H9 (cell line): ENCODE results near the gene RAB9A. TPM values are rescaled to one million over a fixed set of nuclear protein-coding genes. Genes with fewer than 3 reads are reported as not detected.

Source experiments
- DNase-seq: peaks from one replicate; pipeline ENCODE4 v3.0.0-alpha.2; 2017
- H2AFZ ChIP-seq: one replicate; pipeline ENCODE4 v1.6.1; 2013; ENCODE audit warnings: mild to moderate bottlenecking, low read length, control low read depth, moderate library complexity
- H2AK5ac ChIP-seq: 2 replicates; pipeline ENCODE4 v1.6.1; 2013; ENCODE audit warnings: low read length, control low read depth, mixed read lengths; ENCODE audit not compliant: insufficient read length
- H2BK120ac ChIP-seq: one replicate; pipeline ENCODE4 v1.6.1; 2013; ENCODE audit warnings: low read depth, mild to moderate bottlenecking, low read length, control low read depth, inconsistent platforms; ENCODE audit not compliant: poor library complexity, severe bottlenecking
- H2BK12ac ChIP-seq: 2 replicates; pipeline ENCODE4 v1.6.1; 2013; ENCODE audit warnings: low read length, control low read depth, mixed read lengths, low read depth; ENCODE audit not compliant: insufficient read length
- H2BK15ac ChIP-seq: 2 replicates; pipeline ENCODE4 v1.6.1; 2013; ENCODE audit warnings: low read depth, low read length, control low read depth
- H2BK20ac ChIP-seq: one replicate; pipeline ENCODE4 v1.6.1; 2013; ENCODE audit warnings: low read depth, mild to moderate bottlenecking, low read length, control low read depth, inconsistent platforms; ENCODE audit not compliant: poor library complexity, severe bottlenecking
- H2BK5ac ChIP-seq: 2 replicates; pipeline ENCODE4 v1.6.1; 2013; ENCODE audit warnings: low read length, control low read depth, mixed read lengths; ENCODE audit not compliant: insufficient read length
- H3K14ac ChIP-seq: 2 replicates; pipeline ENCODE4 v1.6.1; 2013; ENCODE audit warnings: low read length, control low read depth; ENCODE audit not compliant: insufficient read depth
- H3K18ac ChIP-seq: 2 replicates; pipeline ENCODE4 v1.6.1; 2013; ENCODE audit warnings: low read depth, mild to moderate bottlenecking, mixed read lengths, low read length, control low read depth; ENCODE audit not compliant: insufficient read length
- H3K23ac ChIP-seq: 2 replicates; pipeline ENCODE4 v1.6.1; 2013; ENCODE audit warnings: low read length, control low read depth, mixed read lengths, low read depth; ENCODE audit not compliant: insufficient read length
- H3K23me2 ChIP-seq: 2 replicates; pipeline ENCODE4 v1.6.1; 2013; ENCODE audit warnings: low read depth, mild to moderate bottlenecking, mixed read lengths, low read length, control low read depth; ENCODE audit not compliant: insufficient read length, poor library complexity, severe bottlenecking
- H3K27ac ChIP-seq: 2 replicates; pipeline ENCODE4 v1.5.1; 2013; ENCODE audit warnings: low read length, control low read depth, mixed read lengths, low read depth; ENCODE audit not compliant: insufficient read length
- H3K27me3 ChIP-seq: 2 replicates; pipeline ENCODE4 v1.6.1; 2013; ENCODE audit warnings: low read length, control low read depth, inconsistent platforms; ENCODE audit not compliant: insufficient read depth
- H3K4ac ChIP-seq: 2 replicates; pipeline ENCODE4 v1.6.1; 2013; ENCODE audit warnings: low read depth, mild to moderate bottlenecking, control low read depth, inconsistent platforms, low read length, moderate library complexity
- H3K4me1 ChIP-seq: 2 replicates; pipeline ENCODE4 v1.6.1; 2013; ENCODE audit warnings: low read length, control low read depth, inconsistent platforms; ENCODE audit not compliant: insufficient read depth
- H3K4me2 ChIP-seq: 2 replicates; pipeline ENCODE4 v1.6.1; 2013; ENCODE audit warnings: low read length, control low read depth, mixed read lengths; ENCODE audit not compliant: insufficient read length, insufficient read depth
- H3K56ac ChIP-seq: 2 replicates; pipeline ENCODE4 v1.6.1; 2013; ENCODE audit warnings: low read depth, mild to moderate bottlenecking, mixed read lengths, low read length, control low read depth; ENCODE audit not compliant: insufficient read length
- H3K79me1 ChIP-seq: 2 replicates; pipeline ENCODE4 v1.6.1; 2013; ENCODE audit warnings: low read depth, mild to moderate bottlenecking, moderate library complexity, low read length, control low read depth, inconsistent platforms; ENCODE audit not compliant: insufficient read depth, poor library complexity, severe bottlenecking
- H3K79me2 ChIP-seq: 2 replicates; pipeline ENCODE4 v1.6.1; 2013; ENCODE audit warnings: low read length, control low read depth, inconsistent platforms; ENCODE audit not compliant: insufficient read depth
- H3K9ac ChIP-seq: 2 replicates; pipeline ENCODE4 v1.6.1; 2013; ENCODE audit warnings: low read length, control low read depth, mixed read lengths; ENCODE audit not compliant: insufficient read length; ENCODE audit errors: extremely low read depth
- H3K9me3 ChIP-seq: one replicate; pipeline ENCODE4 v1.6.1; 2013; ENCODE audit warnings: low read depth, low read length, inconsistent platforms; ENCODE audit not compliant: control insufficient read depth
- H3T11ph ChIP-seq: one replicate; pipeline ENCODE4 v1.6.1; 2013; ENCODE audit warnings: mild to moderate bottlenecking, low read length, control low read depth, inconsistent platforms
- H4K20me1 ChIP-seq: one replicate; pipeline ENCODE4 v1.6.1; 2013; ENCODE audit not compliant: control insufficient read depth, insufficient read length, insufficient read depth
- H4K5ac ChIP-seq: 2 replicates; pipeline ENCODE4 v1.6.1; 2013; ENCODE audit warnings: low read depth, mild to moderate bottlenecking, mixed read lengths, low read length, control low read depth; ENCODE audit not compliant: insufficient read length
- H4K8ac ChIP-seq: replicated peaks from 2 replicates; pipeline ENCODE4 v1.6.1; 2013; ENCODE audit warnings: low read length, control low read depth, mixed read lengths, low read depth; ENCODE audit not compliant: insufficient read length
- H4K91ac ChIP-seq: 2 replicates; pipeline ENCODE4 v1.6.1; 2013; ENCODE audit warnings: low read depth, mild to moderate bottlenecking, moderate library complexity, mixed read lengths, low read length, control low read depth; ENCODE audit not compliant: insufficient read length
- H3K27ac Mint-ChIP-seq, 3 experiments: 2 replicates in 2 of 3; 3 replicates in 1 of 3; pipeline ENCODE4 v1.8.0; 2020 to 2021; ENCODE audit warnings: mixed read lengths in 3 of 3, mild to moderate bottlenecking in 1 of 3, moderate library complexity in 1 of 3
- H3K27me3 Mint-ChIP-seq: 2 replicates; pipeline ENCODE4 v1.8.0; 2021; ENCODE audit warnings: low read depth, mild to moderate bottlenecking, moderate library complexity, mixed read lengths
- H3K36me3 Mint-ChIP-seq, 3 experiments: 2 replicates in 2 of 3; 3 replicates in 1 of 3; pipeline ENCODE4 v1.8.0; 2020 to 2021; ENCODE audit warnings: low read depth in 3 of 3, mixed read lengths in 3 of 3; ENCODE audit not compliant: insufficient read depth in 1 of 3
- H3K4me1 Mint-ChIP-seq, 2 experiments: 2 replicates each; pipeline ENCODE4 v1.8.0; 2020; ENCODE audit warnings: mixed read lengths in 2 of 2
- H3K4me3 Mint-ChIP-seq, 2 experiments: 2 replicates in 1 of 2; 3 replicates in 1 of 2; pipeline ENCODE4 v1.8.0; 2020 to 2021; ENCODE audit warnings: mild to moderate bottlenecking in 2 of 2, mixed read lengths in 2 of 2, moderate library complexity in 1 of 2
- H3K9me3 Mint-ChIP-seq, 2 experiments: 2 replicates in 1 of 2; 3 replicates in 1 of 2; pipeline ENCODE4 v1.8.0; 2020; ENCODE audit warnings: mild to moderate bottlenecking in 2 of 2, mixed read lengths in 2 of 2, moderate library complexity in 1 of 2
- CTCF ChIP-seq: fragments of 200-600 bp; sonication (generic); conservative IDR thresholded peaks from 3 replicates; pipeline ENCODE4 v1.8.0; 2021; ENCODE audit warnings: antibody characterized with exemption, mild to moderate bottlenecking
- WGBS: extraction: QIAGEN DNeasy Blood & Tissue Kit; methylation state at CpG from one replicate; pipeline ENCODE4 v1.1.7; 2013; ENCODE audit warnings: missing lambda C conversion rate, low lambda C conversion rate, mixed read lengths; ENCODE audit not compliant: insufficient read length; ENCODE audit errors: extremely low coverage; 5-methylcytosine and 5-hydroxymethylcytosine counted together
- total RNA-seq: library from RNA; stranded (reverse); gene quantifications from 2 replicates; pipeline ENCODE4 v1.2.1, GENCODE V29; 2021

RAB9A gene
- total RNA-seq, 1 experiment from 2014 or later, result 21.3 TPM

GRCh38 chrX:13700380-13700779, 11.5 kb downstream of the RAB9A start:
- no peak overlapping the region for H3K23ac ChIP-seq
- no peak overlapping the region for H2BK15ac ChIP-seq
- H4K91ac ChIP-seq, result no peak overlapping the region
- H2BK5ac ChIP-seq, result no peak overlapping the region
- Mint-ChIP-seq H3K4me3 (no peak overlapping the region), H3K27me3 (no peaks in the 10 kb centered on the region; the same call in 1 of the 2 replicates), H3K9me3 (peaks cover 25 to 27% of the 10 kb centered on the region in 2 experiments), H3K36me3 (peaks cover 0 to 15% (median 2%) of the 10 kb centered on the region in 3 experiments; a peak in 4 of 7 replicates), H3K4me1 (peaks cover 16 to 18% of the 10 kb centered on the region in 2 experiments), H3K27ac (no peak overlapping the region)
- no peak overlapping the region for H3K18ac ChIP-seq
- no peak overlapping the region for H3K4me2 ChIP-seq
- H3K4me1 ChIP-seq, result no peaks in the 10 kb centered on the region; the same call in 1 of the 2 replicates
- H3K79me2 ChIP-seq, result peaks cover 18% of the 10 kb centered on the region
- no peak overlapping the region for H2AK5ac ChIP-seq
- H3K9ac ChIP-seq, result no peak overlapping the region
- DNase-seq, result no peak
- H2BK20ac ChIP-seq, result no peak overlapping the region
- no peaks in the 10 kb centered on the region for H3K23me2 ChIP-seq
- H4K8ac ChIP-seq, result no peak overlapping the region
- TF ChIP-seq CTCF, result no peak
- no peak overlapping the region for H2AFZ ChIP-seq
- no peak overlapping the region for H2BK120ac ChIP-seq
- H3K27me3 ChIP-seq, result no peaks in the 10 kb centered on the region
- H4K20me1 ChIP-seq, result no peaks in the 10 kb centered on the region
- no peak overlapping the region for H3K14ac ChIP-seq
- H4K5ac ChIP-seq, result no peak overlapping the region
- H3K56ac ChIP-seq, result no peak overlapping the region
- no peaks in the 10 kb centered on the region for H3K9me3 ChIP-seq
- no peak overlapping the region for H3K4ac ChIP-seq
- no peak overlapping the region for H3T11ph ChIP-seq
- no peak overlapping the region for H3K27ac ChIP-seq
- peaks cover 4% of the 10 kb centered on the region for H3K79me1 ChIP-seq
- no CpG with 5 or more reads among the region's 4 CpGs for WGBS
- no peak overlapping the region for H2BK12ac ChIP-seq
